K562 (cell line): ENCODE data around the gene DOK4. TPM values are rescaled to one million over a fixed set of nuclear protein-coding genes. Genes with fewer than 3 reads are reported as not detected.

Source experiments
- ATAC-seq: fragments of 200-7000 bp; cut with Tn5 transposase; 3 replicates; pipeline ENCODE4 v1.9.1; 2020; ENCODE audit warnings: moderate library complexity
- BruUV-seq: library from RNA; stranded (reverse); fragments of 400-500 nt; replicated peaks from 2 replicates; lab custom pipeline; 2021; lab: Mats Ljungman, UMichigan
- CTCF ChIA-PET: fragments of 300-600 bp; formaldehyde crosslinking; extraction: SDS; loops from one replicate; lab custom pipeline; 2021; ENCODE audit warnings: low intra/inter-chr PET ratio; lab: Yijun Ruan, JAX
- POLR2A ChIA-PET: fragments of 300-600, 350-650 bp; sonication (Branson Sonifier 250); formaldehyde crosslinking; extraction: SDS; loops from one replicate; lab custom pipeline; 2021; ENCODE audit warnings: antibody characterized with exemption, inconsistent platforms; lab: Yijun Ruan, JAX
- DNase-seq, 4 experiments: peaks; one replicate each; pipeline versions ENCODE4 v3.0.0 to v3.0.0-alpha.2; 2011 to 2018; ENCODE audit warnings: low spot score in 3 of 4, mixed read lengths in 3 of 4; ENCODE audit errors: extremely low read depth in 1 of 4
- FAIRE-seq: peaks from 2 replicates; lab custom pipeline; 2011; peaks lifted over from hg19 to GRCh38; lab: Jason Lieb, UNC
- H2AFZ ChIP-seq: 2 replicates; pipeline ENCODE4 v1.6.0; 2011; ENCODE audit warnings: low read depth, low read length, control low read depth, inconsistent platforms
- H3K27ac ChIP-seq: fragments of 200-600 bp; 3 replicates; pipeline ENCODE4 v1.8.0; 2011; ENCODE audit warnings: low read depth, mild to moderate bottlenecking, control low read depth, inconsistent platforms, low read length, moderate library complexity, mixed read lengths; ENCODE audit errors: extremely low read depth
- H3K27me3 ChIP-seq, 2 experiments: fragments of 300-600 bp in 1 of 2; 2 replicates in 1 of 2; 3 replicates in 1 of 2; pipeline versions ENCODE4 v1.6.0 to v1.8.0; 2011; ENCODE audit warnings: inconsistent platforms in 2 of 2, low read length in 2 of 2, mild to moderate bottlenecking in 1 of 2, mixed read lengths in 1 of 2, moderate library complexity in 1 of 2; ENCODE audit not compliant: control insufficient read depth in 2 of 2, insufficient read depth in 2 of 2
- H3K36me3 ChIP-seq: fragments of 300-600 bp; 3 replicates; pipeline ENCODE4 v1.8.0; 2011; ENCODE audit warnings: mild to moderate bottlenecking, low read length, inconsistent platforms; ENCODE audit not compliant: control insufficient read depth, insufficient read depth
- H3K4me1 ChIP-seq, 2 experiments: fragments of 200-600 bp in 1 of 2; replicated peaks in 1 of 2; 2 replicates in 1 of 2; 3 replicates in 1 of 2; pipeline versions ENCODE4 v1.5.1 to v1.8.0; 2011; ENCODE audit warnings: inconsistent platforms in 2 of 2, low read length in 2 of 2, mild to moderate bottlenecking in 1 of 2, mixed read lengths in 1 of 2, moderate library complexity in 1 of 2; ENCODE audit not compliant: control insufficient read depth in 2 of 2, insufficient read depth in 2 of 2
- H3K4me2 ChIP-seq: 2 replicates; pipeline ENCODE4 v1.6.1; 2011; ENCODE audit warnings: low read length, control low read depth, inconsistent platforms, mixed read lengths; ENCODE audit not compliant: insufficient read depth
- H3K4me3 ChIP-seq: fragments of 200-600 bp; sonication (generic), shearing (Covaris generic); 2 replicates; pipeline ENCODE4 v1.5.1; 2016; ENCODE audit warnings: control low read depth, inconsistent platforms
- H3K79me2 ChIP-seq: fragments of 200-600 bp; 3 replicates; pipeline ENCODE4 v1.8.0; 2011; ENCODE audit warnings: low read length, inconsistent platforms; ENCODE audit not compliant: control insufficient read depth, insufficient read depth
- H3K9ac ChIP-seq, 2 experiments: 2 replicates each; pipeline versions ENCODE4 v1.6.0 to v1.6.1; 2011; ENCODE audit warnings: low read depth in 2 of 2, low read length in 2 of 2, control low read depth in 1 of 2, inconsistent platforms in 1 of 2, mild to moderate bottlenecking in 1 of 2, mixed read lengths in 1 of 2; ENCODE audit not compliant: insufficient read depth in 1 of 2
- H3K9me1 ChIP-seq: one replicate; pipeline ENCODE4 v1.6.0; 2011; ENCODE audit warnings: inconsistent platforms, mild to moderate bottlenecking, low read length, moderate library complexity; ENCODE audit not compliant: control insufficient read depth, insufficient read depth
- H3K9me3 ChIP-seq: replicated peaks from 2 replicates; pipeline ENCODE4 v1.5.1; 2011; ENCODE audit warnings: low read depth, low read length, inconsistent platforms; ENCODE audit not compliant: control insufficient read depth, insufficient read depth
- H4K20me1 ChIP-seq: replicated peaks from 2 replicates; pipeline ENCODE4 v1.6.1; 2011; ENCODE audit warnings: low read length, inconsistent platforms, mixed read lengths; ENCODE audit not compliant: control insufficient read depth, insufficient read depth
- ILK ChIP-seq: fragments of 450-650 bp; IDR thresholded peaks from 2 replicates; pipeline ENCODE4 v1.6.1; 2016; ENCODE audit warnings: missing genetic modification characterization, low read depth, mild to moderate bottlenecking, missing compliant biosample characterization, moderate library complexity, borderline replicate concordance
- NFRKB ChIP-seq: fragments of 450-650 bp; IDR thresholded peaks from 2 replicates; pipeline ENCODE4 v1.6.1; 2016; ENCODE audit warnings: low read depth
- NRF1 ChIP-seq, 2 experiments: fragments of 450-650 bp; IDR thresholded peaks in 1 of 2; conservative IDR thresholded peaks in 1 of 2; 2 replicates each; pipeline ENCODE4 v1.6.1; 2014; ENCODE audit warnings: mild to moderate bottlenecking in 2 of 2
- XRCC5 ChIP-seq: fragments of 200-400 bp; formaldehyde crosslinking; IDR thresholded peaks from 2 replicates; pipeline ENCODE4 v1.6.1; 2017; ENCODE audit warnings: low read depth, mild to moderate bottlenecking, low read length
- ZNF134 ChIP-seq: fragments of 250-450 bp; sonication (Bioruptor Pico); conservative IDR thresholded peaks from 2 replicates; pipeline ENCODE4 v1.4.0; 2020
- ZNF239 ChIP-seq: fragments of 250-450 bp; sonication (Bioruptor Pico); IDR thresholded peaks from 2 replicates; pipeline ENCODE4 v1.4.0; 2020; ENCODE audit warnings: mild to moderate bottlenecking
- ZNF347 ChIP-seq: fragments of 450-650 bp; formaldehyde crosslinking; IDR thresholded peaks from 2 replicates; pipeline ENCODE4 v1.4.0; 2020; ENCODE audit warnings: low read depth, mild to moderate bottlenecking, moderate library complexity
- ZNF384 ChIP-seq: IDR thresholded peaks from 2 replicates; pipeline ENCODE4 v1.6.1; 2012; ENCODE audit warnings: low read depth, low read length, improper control_type of control experiment
- ZNF830 ChIP-seq: fragments of 250-450 bp; sonication (Bioruptor Pico); IDR thresholded peaks from 2 replicates; pipeline ENCODE4 v1.5.0; 2021; ENCODE audit warnings: mild to moderate bottlenecking
- WGBS: fragments of 100-300 bp; shearing (Covaris generic); methylation state at CpG from one replicate; pipeline ENCODE4 v1.1.6; 2016; ENCODE audit warnings: low coverage, mixed read lengths; ENCODE audit not compliant: insufficient coverage; ENCODE audit errors: missing lambda C conversion rate; 5-methylcytosine and 5-hydroxymethylcytosine counted together
- in situ Hi-C: fragments of 300-500 bp; cut with MboI; formaldehyde crosslinking; loops from 4 replicates; pipeline ENCODE4 v1.15.0; 2018; ENCODE audit warnings: inconsistent platforms, mixed read lengths
- intact Hi-C: fragments of 100-400 bp; cut with micrococcal nuclease; formaldehyde crosslinking; loops from 2 replicates; pipeline ENCODE4 v1.14.2; 2022
- polyA plus RNA-seq, 8 experiments: library from polyadenylated mRNA; depleted of rRNA in 4 of 8; stranded (reverse) in 5 of 8; unstranded in 3 of 8; fragments of >200 nt; fragmentation: Nextera tagmentation in 2 of 8; fragmentation: Illumina TruSeq in 1 of 8; extraction: Ambion mirVana in 2 of 8; extraction: Trizol in 1 of 8; gene quantifications; 2 replicates each; pipeline versions ENCODE4 v1.2.1 to v1.2.3, GENCODE V29; 2011 to 2014; ENCODE audit warnings: inconsistent platforms in 1 of 8, missing spikeins in 1 of 8
- total RNA-seq, 7 experiments: library from RNA; depleted of rRNA in 6 of 7; stranded (reverse); fragments of >200 nt in 6 of 7; fragmentation: Illumina TruSeq in 2 of 7; extraction: Trizol in 2 of 7; gene quantifications; 2 replicates each; pipeline versions ENCODE4 v1.2.1 to v1.2.3, GENCODE V29; 2011 to 2021; ENCODE audit warnings: low replicate concordance in 1 of 7
- TF ChIP-seq, protein P1 (sequence below): fragments of 450-650 bp; IDR thresholded peaks from 2 replicates; pipeline ENCODE4 v1.6.1; 2016
- TF ChIP-seq, protein P2 (sequence below): sonication (generic); formaldehyde crosslinking; IDR thresholded peaks from 2 replicates; pipeline ENCODE4 v1.8.0; 2022; ENCODE audit warnings: mild to moderate bottlenecking, missing genetic modification reagents

DOK4 gene
- total and polyA plus RNA-seq, 9 of the 15 experiments (the other 6 are each of a cell fraction or from before 2014, with no cell fraction given): 0.10 to 14.4 (median 8.3) TPM

GRCh38 chr16:57501492-57501891, 15.2 kb upstream of the DOK4 start:
- 17% methylated on average over 7 of the region's 7 CpGs for WGBS
- Histone ChIP-seq H3K9ac (peak overlapping the region in 1 of 2 experiments; percentile 61; a peak in 1 of 4 replicates), H3K36me3 (no peaks in the 10 kb centered on the region), H3K9me1 (no peaks in the 10 kb centered on the region), H3K27ac (no peak overlapping the region), H3K4me1 (peaks cover 8 to 10% of the 10 kb centered on the region in 2 experiments; a peak in 4 of 5 replicates), H4K20me1 (no peaks in the 10 kb centered on the region), H3K9me3 (no peaks in the 10 kb centered on the region), H3K27me3 (peaks cover 0 to 21% of the 10 kb centered on the region in 2 experiments; a peak in 3 of 5 replicates), H2AFZ (peak overlapping the region; percentile 38; the same call in 1 of the 2 replicates), H3K79me2 (no peaks in the 10 kb centered on the region), H3K4me2 (no peak overlapping the region), H3K4me3 (no peak overlapping the region)
- CTCF ChIA-PET: no interaction called here
- POLR2A ChIA-PET: interaction anchor here (0.7 to 1.3 kb wide), 3 partner anchors 9 to 545 kb away, joined by 3 to 4 read pairs (median 4); partner anchors contain the start of gene DOK4
- BruUV-seq: no TSS peak
- no peak for ATAC-seq
- intact Hi-C loops (no loop called here), in situ Hi-C loops (no loop called here)
- no peak for FAIRE-seq
- TF ChIP-seq ZNF347 (CRISPR knock-in tag) (no peak), ILK (tag) (no peak), ZNF384 (peak; percentile 56; the same call in 1 of the 2 replicates)
- no peak for DNase-seq

GRCh38 chr16:57500578-57501111, 14.4 kb upstream of the DOK4 start:
- Histone ChIP-seq H3K27me3 (peaks cover 0 to 17% of the 10 kb centered on the region in 2 experiments; a peak in 3 of 5 replicates), H2AFZ (peak overlapping the region; percentile 38), H3K27ac (no peak overlapping the region), H3K36me3 (no peaks in the 10 kb centered on the region), H3K4me3 (no peak overlapping the region), H3K9me1 (no peaks in the 10 kb centered on the region), H3K9me3 (no peaks in the 10 kb centered on the region), H3K4me1 (peaks cover 8 to 10% of the 10 kb centered on the region in 2 experiments; a peak in 4 of 5 replicates), H3K4me2 (0 out of 2 replicates have a peak overlapping the region, but pooled peaks have one; percentile 2), H3K79me2 (no peaks in the 10 kb centered on the region), H3K9ac (peak overlapping the region in 1 of 2 experiments; percentile 75; a peak in 2 of 4 replicates), H4K20me1 (no peaks in the 10 kb centered on the region)
- peak in 1 of 4 experiments; percentile 45 for DNase-seq
- ChIA-PET CTCF (no interaction called here), POLR2A (interaction anchor here (0.5 to 1.3 kb wide), 2 partner anchors 14 to 54 kb away, joined by 3 to 4 read pairs; partner anchors contain the start of gene DOK4)
- FAIRE-seq: no peak
- in situ Hi-C loops: no loop called here
- peak; percentile 52 for ATAC-seq
- intact Hi-C loops: no loop called here
- whole genome bisulfite sequencing: 30% methylated on average over 7 of the region's 9 CpGs
- BruUV-seq: no TSS peak
- TF ChIP-seq XRCC5: no peak
- TF ChIP-seq, protein P1, sequence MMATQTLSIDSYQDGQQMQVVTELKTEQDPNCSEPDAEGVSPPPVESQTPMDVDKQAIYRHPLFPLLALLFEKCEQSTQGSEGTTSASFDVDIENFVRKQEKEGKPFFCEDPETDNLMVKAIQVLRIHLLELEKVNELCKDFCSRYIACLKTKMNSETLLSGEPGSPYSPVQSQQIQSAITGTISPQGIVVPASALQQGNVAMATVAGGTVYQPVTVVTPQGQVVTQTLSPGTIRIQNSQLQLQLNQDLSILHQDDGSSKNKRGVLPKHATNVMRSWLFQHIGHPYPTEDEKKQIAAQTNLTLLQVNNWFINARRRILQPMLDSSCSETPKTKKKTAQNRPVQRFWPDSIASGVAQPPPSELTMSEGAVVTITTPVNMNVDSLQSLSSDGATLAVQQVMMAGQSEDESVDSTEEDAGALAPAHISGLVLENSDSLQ: 0 out of 2 replicates have a peak, but pooled peaks have one; percentile 10
- no peak for TF ChIP-seq ZNF239 (CRISPR knock-in tag)
- no peak for TF ChIP-seq ZNF134 (CRISPR knock-in tag)
- no peak for TF ChIP-seq ZNF830 (CRISPR knock-in tag)
- TF ChIP-seq, protein P2, sequence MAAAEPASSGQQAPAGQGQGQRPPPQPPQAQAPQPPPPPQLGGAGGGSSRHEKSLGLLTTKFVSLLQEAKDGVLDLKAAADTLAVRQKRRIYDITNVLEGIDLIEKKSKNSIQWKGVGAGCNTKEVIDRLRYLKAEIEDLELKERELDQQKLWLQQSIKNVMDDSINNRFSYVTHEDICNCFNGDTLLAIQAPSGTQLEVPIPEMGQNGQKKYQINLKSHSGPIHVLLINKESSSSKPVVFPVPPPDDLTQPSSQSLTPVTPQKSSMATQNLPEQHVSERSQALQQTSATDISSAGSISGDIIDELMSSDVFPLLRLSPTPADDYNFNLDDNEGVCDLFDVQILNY: no peak
- peak in 1 of 2 experiments; percentile 44; a peak in 1 of 4 replicates for TF ChIP-seq NRF1 (conservative IDR thresholded peaks at IDR 0.05 in 1 of 2, IDR thresholded peaks at IDR 0.05 in 1 of 2)
- no peak for TF ChIP-seq NFRKB
- TF ChIP-seq ZNF384: peak; percentile 90
